ENCODE results near the gene UBE2L5. TPM values are rescaled to one million over a fixed set of nuclear protein-coding genes. Genes with fewer than 3 reads are reported as not detected.

UBE2L5 gene
- total and polyA plus RNA-seq, 2 of the 4 experiments (the other 2 are of a cell fraction) = 0.18 TPM; not detected in 1

- no peaks in the 10 kb centered on the region for H3K4me1 ChIP-seq (ENCODE audit: control insufficient read depth, insufficient read depth, low read length)
- no peak overlapping the region for H3K23ac ChIP-seq (ENCODE audit: low read depth, low read length)
- no TSS peak for BruUV-seq (replicated peaks)
- no peak overlapping the region for H3K4me3 ChIP-seq (ENCODE audit: insufficient read depth, low read depth, low read length)
- H2BK15ac ChIP-seq (ENCODE audit: low read depth, low read length) = no peak overlapping the region
- H3K9me1 ChIP-seq (ENCODE audit: insufficient read depth, low read length) = no peaks in the 10 kb centered on the region
- no peak overlapping the region for H2BK120ac ChIP-seq (ENCODE audit: low read depth, low read length)
- peak overlapping the region; percentile 52 for H2AFZ ChIP-seq (replicated peaks; ENCODE audit: low read length, poor library complexity)
- H4K20me1 ChIP-seq (ENCODE audit: insufficient read depth, low read length) = no peaks in the 10 kb centered on the region
- H3K56ac ChIP-seq (ENCODE audit: extremely low read depth, insufficient read depth, low read length) = no peak overlapping the region
- no peak overlapping the region for H3K9ac ChIP-seq (ENCODE audit: low read depth, low read length)
- H4K5ac ChIP-seq (ENCODE audit: low read depth, low read length) = no peak overlapping the region
- no peak overlapping the region for H4K91ac ChIP-seq (ENCODE audit: insufficient read depth, low read depth, low read length)
- dilution Hi-C loops (cut with HindIII; ENCODE audit: low sequenced_read_pairs, unreplicated experiment) (no loop called here), intact Hi-C loops (cut with micrococcal nuclease) (loop anchor here (5.0 kb wide), 1 partner anchor 266 kb away; no protein-coding TSS in a partner anchor), in situ Hi-C loops (cut with MboI; ENCODE audit: low sequenced_read_pairs) (no loop called here)
- TF ChIP-seq MAZ (IDR thresholded peaks at IDR 0.05; ENCODE audit: borderline replicate concordance, low read depth, low read length) (no peak), CHD1 (IDR thresholded peaks at IDR 0.05; ENCODE audit: low read depth, low read length) (no peak), FOS (IDR thresholded peaks at IDR 0.05; ENCODE audit: low read depth, low read length) (no peak), CTCF (conservative IDR thresholded peaks at IDR 0.05; ENCODE audit: low read depth, low read length) (no peak), MAFK (IDR thresholded peaks at IDR 0.05; ENCODE audit: low read depth, low read length) (no peak), NFE2L2 (IDR thresholded peaks at IDR 0.05; ENCODE audit: low read depth, low read length) (no peak), BHLHE40 (IDR thresholded peaks at IDR 0.05; ENCODE audit: low read depth, low read length) (no peak), ELK1 (IDR thresholded peaks at IDR 0.05; ENCODE audit: borderline replicate concordance, low read depth, low read length) (no peak), RFX5 (IDR thresholded peaks at IDR 0.05; ENCODE audit: low read depth, low read length) (no peak), USF2 (IDR thresholded peaks at IDR 0.05; ENCODE audit: low read depth, low read length) (no peak), RAD21 (IDR thresholded peaks at IDR 0.05; ENCODE audit: low read length) (no peak), RCOR1 (IDR thresholded peaks at IDR 0.05; ENCODE audit: insufficient replicate concordance, low read length) (no peak), MXI1 (IDR thresholded peaks at IDR 0.05; ENCODE audit: borderline replicate concordance, low read depth, low read length) (no peak), POLR2A (IDR thresholded peaks at IDR 0.05; ENCODE audit: low read depth, low read length) (no peak), CEBPB (IDR thresholded peaks at IDR 0.05; ENCODE audit: low read depth, low read length) (no peak), SMC3 (IDR thresholded peaks at IDR 0.05; ENCODE audit: low read depth, low read length) (no peak)
- CTCF ChIA-PET = no interaction called here
- POLR2A ChIA-PET (ENCODE audit: unreplicated experiment) = no interaction called here
- no peak overlapping the region for H4K8ac ChIP-seq (ENCODE audit: low read depth in 2 of 2, low read length in 2 of 2)
- ATAC-seq (ENCODE audit: low read depth) = 0 out of 2 replicates have a peak, but pooled peaks have one; percentile 18
- no peak overlapping the region for H3K27ac ChIP-seq (ENCODE audit: insufficient read depth, low read length)
- H3K18ac ChIP-seq (ENCODE audit: low read depth, low read length) = no peak overlapping the region
- no peak overlapping the region for H3K4me2 ChIP-seq (ENCODE audit: low read depth, low read length)
- H3K14ac ChIP-seq (replicated peaks; ENCODE audit: low read depth, low read length) = no peak overlapping the region
- no peak overlapping the region for H2AK5ac ChIP-seq (ENCODE audit: low read depth, low read length)
- H2AK9ac ChIP-seq (replicated peaks; ENCODE audit: low read depth, low read length, poor library complexity) = peak overlapping the region; percentile 35
- H3K4ac ChIP-seq (ENCODE audit: low read depth, low read length) = no peak overlapping the region
- WGBS, 2 experiments (ENCODE audit: extremely low coverage in 2 of 2, insufficient read length in 1 of 2) = 80% methylated on average over 2 of the region's 7 CpGs; no CpG with 5 or more reads in 1 of the 2 experiments
- no peak overlapping the region for H2BK20ac ChIP-seq (ENCODE audit: low read depth, low read length)
- no peaks in the 10 kb centered on the region for H3K79me1 ChIP-seq (ENCODE audit: low read depth in 1 of 2, low read length in 2 of 2)
- no peaks in the 10 kb centered on the region for H3K9me3 ChIP-seq (ENCODE audit: control insufficient read depth, insufficient read depth, low read length)
- peaks cover 1% of the 10 kb centered on the region for H3K27me3 ChIP-seq (ENCODE audit: control insufficient read depth, insufficient read depth, low read length)
- DNase-seq = peak; percentile 21
- no peak overlapping the region for H2BK5ac ChIP-seq (ENCODE audit: low read depth, low read length, poor library complexity, severe bottlenecking)
- no peaks in the 10 kb centered on the region for H3K36me3 ChIP-seq (ENCODE audit: control insufficient read depth, insufficient read depth, low read length)
Measured at GRCh38 chr13:30398601-30399072, 23.7 kb upstream of the UBE2L5 start.
